A549 treated with GW870086 at 1 μM for 4 hours (cell line): ENCODE results near the gene KCNJ15. TPM values are rescaled to one million over a fixed set of nuclear protein-coding genes. Genes with fewer than 3 reads are reported as not detected.

Experiments
- total RNA-seq: library from RNA; stranded (reverse); fragments of 200-300 nt; extraction: Qiagen RNA extraction; gene quantifications from 5 replicates; pipeline ENCODE4 v1.2.3, GENCODE V29; 2022; ENCODE audit warnings: low read depth

The KCNJ15 gene
- 0.10 to 0.25 TPM (median 0.19 TPM) in 5 replicates for total RNA-seq

DNA sequence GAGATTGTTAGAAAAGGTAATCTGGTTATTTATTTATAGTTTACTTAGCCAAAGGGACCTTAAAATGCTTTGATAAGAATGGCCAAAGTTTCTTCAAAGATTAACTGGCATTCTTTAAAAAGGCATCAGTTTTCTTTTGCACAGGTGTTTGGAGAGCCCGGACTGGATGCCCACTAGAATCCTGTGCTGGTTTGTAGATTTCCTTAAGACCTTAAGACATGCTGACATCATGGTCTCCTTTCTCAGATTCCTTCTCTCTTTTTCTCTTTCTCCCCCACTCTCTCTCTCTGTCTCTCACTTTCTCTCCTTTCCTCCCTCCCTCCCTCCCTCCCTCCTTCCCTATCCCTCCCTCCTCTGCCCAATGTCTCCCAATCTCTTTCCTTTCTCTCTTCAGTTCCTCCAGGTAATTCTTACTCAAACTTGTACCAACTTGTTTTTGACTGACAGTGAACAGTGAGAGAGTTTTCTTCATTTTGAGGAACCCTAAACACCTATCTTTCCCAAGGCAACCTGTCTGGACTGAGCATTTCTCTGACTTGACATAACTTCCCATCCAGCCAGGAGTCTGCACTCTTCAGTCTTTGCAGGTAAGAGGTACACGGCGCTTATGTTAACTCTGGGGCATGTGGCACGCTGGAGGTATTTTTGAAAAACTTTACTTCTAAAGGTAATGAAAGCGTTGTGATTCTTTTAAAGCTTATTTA, at the start of gene KCNJ15:
KCNJ15 (plus strand) TSS at position 393 of the 704 bp plus-strand sequence. CDS start 42,271 bp downstream, outside the sequence.

Other genes starting within 250 kb of the KCNJ15 start
- not detected in 5 replicates for gene ERG, start 241.5 kb downstream of the KCNJ15 start, total RNA-seq